ENCODE measurements around the gene CNIH2. TPM values are rescaled to one million over a fixed set of nuclear protein-coding genes. Genes with fewer than 3 reads are reported as not detected.

Gene CNIH2
- total RNA-seq: 1 to 10 TPM; 4.1 to 6.2 TPM
- 0.32 TPM for polyA plus RNA-seq (2013, experiment 1 of 2)
- polyA plus RNA-seq (2013, experiment 2 of 2): 0.68 TPM
- 0 to 5.9 (median 0.56) reads per million in 172 experiments for total RNA-seq

GRCh38 chr11:66277471-66278362 lies at the start of gene CNIH2:
Gene CNIH2, plus strand, starts transcription at chr11:66278175. Its CDS starts 282 bp downstream, at chr11:66278457.
- Mint-ChIP-seq H3K27me3 (no peaks in the 10 kb centered on the region), H3K4me1 (ENCODE audit: low read depth) (peaks cover 43% of the 10 kb centered on the region), H3K27ac (peak within 1 kb of the TSS; percentile 58), H3K4me3 (peak within 1 kb of the TSS; percentile 79), H3K9me3 (no peaks in the 10 kb centered on the region), H3K36me3 (ENCODE audit: low read depth) (peaks cover 50% of the 10 kb centered on the region)
- Histone ChIP-seq H3K9me3 (ENCODE audit: control insufficient read depth in 1 of 2, insufficient read depth in 1 of 2, low read length in 2 of 2) (no peaks in the 10 kb centered on the region), H3K4me1 (ENCODE audit: insufficient read depth, low read length) (peaks cover 45% of the 10 kb centered on the region), H3K27ac (ENCODE audit: low read depth in 1 of 2, low read length in 2 of 2) (peak within 1 kb of the TSS in 1 of 2 donors; percentile 41), H3K36me3 (ENCODE audit: insufficient read depth, low read length) (peaks cover 38% of the 10 kb centered on the region), H3K4me3 (ENCODE audit: low read length) (peak within 1 kb of the TSS; percentile 34), H3K27me3 (ENCODE audit: control insufficient read depth in 1 of 2, insufficient read depth in 2 of 2, low read length in 2 of 2) (no peaks in the 10 kb centered on the region)
- ChIA-PET CTCF (interaction anchor here (1.0 to 1.2 kb wide), 2 partner anchors 11 to 55 kb away, joined by 3 to 6 read pairs; partner anchors contain the start of gene YIF1A), POLR2A (interaction anchor here (6.5 kb wide), 1 partner anchor 9 kb away, joined by 34 read pairs; the partner anchor contains the start of gene RAB1B)
- DNase-seq (peak in 10 of 14 experiments; percentile 30 to 79 (median 56)), ATAC-seq (ENCODE audit: poor library complexity) (peak; percentile 45)
- intact Hi-C loops (cut with DNase I, micrococcal nuclease): no loop called here
- no peak for TF ChIP-seq CTCF (IDR thresholded peaks at IDR 0.05)

GRCh38 chr11:66228521-66228920 lies 49.5 kb upstream of the CNIH2 start:
- intact Hi-C loops (cut with DNase I, micrococcal nuclease): no loop called here
- CTCF ChIA-PET: no interaction called here
- no peak for DNase-seq
- Histone ChIP-seq H3K36me3 (ENCODE audit: insufficient read depth, low read length) (peaks cover 80% of the 10 kb centered on the region), H3K27ac (ENCODE audit: low read depth in 1 of 2, low read length in 2 of 2) (no peak overlapping the region), H3K9me3 (ENCODE audit: control insufficient read depth in 1 of 2, insufficient read depth in 1 of 2, low read length in 2 of 2) (no peaks in the 10 kb centered on the region), H3K27me3 (ENCODE audit: control insufficient read depth in 1 of 2, insufficient read depth in 2 of 2, low read length in 2 of 2) (no peaks in the 10 kb centered on the region), H3K4me3 (ENCODE audit: low read length) (no peak overlapping the region), H3K4me1 (ENCODE audit: insufficient read depth, low read length) (no peaks in the 10 kb centered on the region)
- H3K27me3 Mint-ChIP-seq: no peaks in the 10 kb centered on the region
- no peak overlapping the region for H3K27ac Mint-ChIP-seq
- no peak overlapping the region for H3K4me3 Mint-ChIP-seq
- TF ChIP-seq CTCF (IDR thresholded peaks at IDR 0.05): no peak
- POLR2A ChIA-PET: no interaction called here
- ATAC-seq (ENCODE audit: poor library complexity): no peak
- H3K4me1 Mint-ChIP-seq (ENCODE audit: low read depth): no peaks in the 10 kb centered on the region
- H3K9me3 Mint-ChIP-seq: no peaks in the 10 kb centered on the region
- H3K36me3 Mint-ChIP-seq (ENCODE audit: low read depth): peaks cover 74% of the 10 kb centered on the region

GRCh38 chr11:66230156-66230555 lies 47.8 kb upstream of the CNIH2 start:
- intact Hi-C loops (cut with DNase I, micrococcal nuclease): no loop called here
- H3K9me3 Mint-ChIP-seq: no peaks in the 10 kb centered on the region
- ChIA-PET POLR2A (no interaction called here), CTCF (no interaction called here)
- H3K4me3 Mint-ChIP-seq: no peak overlapping the region
- Histone ChIP-seq H3K36me3 (ENCODE audit: insufficient read depth, low read length) (peaks cover 81% of the 10 kb centered on the region), H3K4me3 (ENCODE audit: low read length) (no peak overlapping the region), H3K27me3 (ENCODE audit: control insufficient read depth in 1 of 2, insufficient read depth in 2 of 2, low read length in 2 of 2) (no peaks in the 10 kb centered on the region), H3K27ac (ENCODE audit: low read depth in 1 of 2, low read length in 2 of 2) (no peak overlapping the region), H3K9me3 (ENCODE audit: control insufficient read depth in 1 of 2, insufficient read depth in 1 of 2, low read length in 2 of 2) (no peaks in the 10 kb centered on the region), H3K4me1 (ENCODE audit: insufficient read depth, low read length) (no peaks in the 10 kb centered on the region)
- ATAC-seq (ENCODE audit: poor library complexity) (no peak), DNase-seq (no peak)
- TF ChIP-seq CTCF (IDR thresholded peaks at IDR 0.05): no peak
- H3K27ac Mint-ChIP-seq: no peak overlapping the region
- peaks cover 78% of the 10 kb centered on the region for H3K36me3 Mint-ChIP-seq (ENCODE audit: low read depth)
- no peaks in the 10 kb centered on the region for H3K27me3 Mint-ChIP-seq
- no peaks in the 10 kb centered on the region for H3K4me1 Mint-ChIP-seq (ENCODE audit: low read depth)

Data from CD4-positive, alpha-beta T cell (primary cell).